Suppressor macrophage treated with lipopolysaccharide for 4 hours (primary cell): ENCODE results near the gene FUBP1.
"Not testable (repeated sequence)": the region's sequence is repeated elsewhere in the genome, so short reads cannot be mapped to it uniquely, and the experiment has no call there.

Experiments used
- DNase-seq: peaks from one replicate; pipeline ENCODE4 v3.0.0-alpha.2; 2020

The FUBP1 gene, protein sequence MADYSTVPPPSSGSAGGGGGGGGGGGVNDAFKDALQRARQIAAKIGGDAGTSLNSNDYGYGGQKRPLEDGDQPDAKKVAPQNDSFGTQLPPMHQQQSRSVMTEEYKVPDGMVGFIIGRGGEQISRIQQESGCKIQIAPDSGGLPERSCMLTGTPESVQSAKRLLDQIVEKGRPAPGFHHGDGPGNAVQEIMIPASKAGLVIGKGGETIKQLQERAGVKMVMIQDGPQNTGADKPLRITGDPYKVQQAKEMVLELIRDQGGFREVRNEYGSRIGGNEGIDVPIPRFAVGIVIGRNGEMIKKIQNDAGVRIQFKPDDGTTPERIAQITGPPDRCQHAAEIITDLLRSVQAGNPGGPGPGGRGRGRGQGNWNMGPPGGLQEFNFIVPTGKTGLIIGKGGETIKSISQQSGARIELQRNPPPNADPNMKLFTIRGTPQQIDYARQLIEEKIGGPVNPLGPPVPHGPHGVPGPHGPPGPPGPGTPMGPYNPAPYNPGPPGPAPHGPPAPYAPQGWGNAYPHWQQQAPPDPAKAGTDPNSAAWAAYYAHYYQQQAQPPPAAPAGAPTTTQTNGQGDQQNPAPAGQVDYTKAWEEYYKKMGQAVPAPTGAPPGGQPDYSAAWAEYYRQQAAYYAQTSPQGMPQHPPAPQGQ

DNA sequence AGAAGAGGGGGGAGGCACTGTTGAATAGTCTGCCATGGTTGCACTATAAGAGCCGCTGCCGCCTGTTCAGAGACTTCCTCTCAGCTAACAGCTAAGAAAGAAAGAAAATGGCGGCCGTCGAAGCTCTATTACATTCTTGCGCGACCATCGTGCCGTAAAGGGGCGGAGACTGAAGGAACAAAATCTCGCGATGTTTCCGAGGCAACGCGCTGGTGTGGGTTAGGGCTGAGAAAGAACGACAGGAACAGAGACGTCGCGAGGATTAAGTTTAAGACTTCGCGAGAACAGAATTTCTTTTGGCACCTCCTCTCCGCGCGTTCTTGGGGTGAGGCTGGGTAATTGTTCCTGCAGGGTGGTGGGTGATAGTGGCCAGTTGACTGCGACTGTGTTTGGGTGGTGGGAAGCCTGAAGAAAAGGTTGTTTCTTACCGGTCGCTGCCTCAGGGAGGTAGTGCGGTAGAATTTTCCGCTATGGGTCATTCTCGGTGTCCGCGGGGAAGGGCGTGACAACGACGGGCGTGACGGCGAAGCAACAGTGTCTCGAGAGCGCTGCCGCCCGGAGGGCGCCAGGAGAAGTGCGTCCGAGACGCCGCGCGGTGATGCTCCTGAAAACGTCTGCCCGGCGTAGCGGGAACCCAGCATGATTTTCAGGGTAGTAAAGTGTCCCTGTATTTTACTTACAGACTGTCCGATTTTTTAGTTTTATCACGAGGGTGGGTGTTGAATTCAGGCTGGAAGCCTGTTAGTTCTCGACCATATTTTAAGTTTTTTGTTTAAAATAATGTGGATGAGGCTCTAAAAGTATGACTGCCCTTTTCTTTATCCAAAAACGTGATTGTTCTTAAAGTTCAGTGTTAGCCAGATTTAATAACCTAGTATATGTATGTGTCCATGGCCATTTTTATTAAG, at the start of gene FUBP1:
TSS of gene FUBP1 (minus strand) at position 104 of the 908 bp plus-strand sequence. CDS start at position 36, 68 bp downstream.
- DNase-seq: peak; percentile 100

DNA sequence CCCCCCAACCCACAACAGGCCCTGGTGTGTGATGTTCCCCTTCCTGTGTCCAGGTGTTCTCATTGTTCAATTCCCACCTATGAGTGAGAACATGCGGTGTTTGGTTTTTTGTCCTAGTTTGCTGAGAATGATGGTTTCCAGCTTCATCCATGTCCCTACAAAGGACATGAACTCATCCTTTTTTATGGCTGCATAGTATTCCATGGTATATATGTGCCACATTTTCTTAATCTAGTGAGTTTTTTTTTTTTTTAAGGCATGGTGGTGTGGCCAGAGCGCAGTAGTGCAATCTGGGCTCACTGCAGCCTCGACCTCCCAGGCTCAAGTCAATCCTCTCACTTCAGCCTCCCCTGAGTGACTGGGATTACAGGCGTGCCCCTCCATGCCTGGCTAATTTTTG, 42.3 kb upstream of the FUBP1 start:
- not testable (repeated sequence) for DNase-seq

DNA sequence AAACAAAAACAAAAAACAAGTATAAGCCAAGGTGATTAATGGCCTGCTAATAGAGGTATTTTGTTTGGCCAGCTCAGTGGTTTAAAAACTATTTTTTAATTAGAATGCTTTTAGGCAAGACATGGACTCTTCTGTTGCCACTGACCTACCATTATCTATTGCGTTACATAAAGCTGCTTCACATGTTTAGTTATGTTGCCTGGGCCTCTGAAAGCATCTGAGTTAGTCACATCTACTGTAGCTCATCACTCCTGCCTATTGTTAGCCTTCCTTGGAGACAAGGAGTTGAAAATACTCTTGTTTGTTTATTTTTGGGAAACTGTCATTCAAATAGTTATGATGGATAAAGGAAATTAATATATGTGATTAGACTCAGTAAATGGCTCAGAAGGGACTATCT, 40.2 kb upstream of the FUBP1 start:
- DNase-seq: no peak

DNA sequence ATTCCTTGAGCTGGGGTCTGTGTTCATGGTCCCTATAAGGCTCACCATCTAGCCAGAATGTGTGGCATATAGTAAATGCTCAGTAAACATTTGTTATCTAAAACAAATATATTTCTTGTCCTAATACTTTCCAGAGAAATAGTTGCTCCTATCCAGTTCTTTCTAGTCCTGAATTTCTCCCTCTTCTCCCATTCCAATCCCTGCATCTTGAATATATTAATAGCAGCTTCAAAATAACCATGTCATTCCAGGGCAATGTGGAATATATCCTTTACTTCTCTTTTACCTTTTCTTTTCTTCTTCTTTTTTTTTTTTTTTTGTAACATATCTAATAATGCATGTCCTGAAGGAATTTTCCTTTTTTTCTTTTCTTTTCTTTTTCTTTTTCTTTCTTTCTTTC, 36.3 kb upstream of the FUBP1 start:
- no peak for DNase-seq

DNA sequence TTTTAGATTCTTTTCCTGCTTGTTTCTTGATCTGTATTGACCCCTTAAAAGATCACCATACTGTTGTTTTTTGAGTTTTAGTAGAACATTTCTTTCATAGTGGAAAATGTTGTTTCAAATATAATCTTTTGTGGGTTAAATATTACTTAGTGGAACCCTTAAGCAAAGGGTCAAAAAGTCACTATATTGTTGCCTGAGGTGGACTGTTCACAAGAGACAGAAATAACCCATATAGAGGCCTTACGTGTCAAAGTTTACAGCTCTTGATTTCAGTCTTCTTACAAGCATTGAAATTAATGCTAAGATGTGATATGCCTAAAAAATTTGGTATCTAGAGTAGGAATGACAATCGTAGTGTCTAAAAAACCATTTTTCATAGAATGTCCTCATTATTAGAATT, 32.2 kb upstream of the FUBP1 start:
- DNase-seq: no peak

DNA sequence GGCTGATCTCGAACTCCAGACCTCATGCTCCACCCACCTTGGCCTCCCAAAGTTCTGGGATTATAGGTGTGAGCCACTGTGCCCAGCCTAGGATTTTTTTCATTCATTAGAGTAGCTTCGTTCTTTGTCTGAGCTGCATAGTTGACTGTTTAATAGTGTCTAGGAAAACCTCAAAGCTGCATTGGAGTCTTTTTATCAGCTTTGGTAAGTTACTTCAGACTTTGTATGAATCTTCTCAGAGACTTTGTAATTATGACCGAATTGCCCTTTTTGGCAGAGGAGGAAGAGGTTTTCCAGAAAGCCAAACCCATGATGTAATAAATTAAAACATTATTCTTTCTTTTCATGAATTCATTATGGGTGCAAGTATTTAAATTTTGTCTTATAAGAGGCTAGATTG, 31.0 kb upstream of the FUBP1 start:
- no peak for DNase-seq

DNA sequence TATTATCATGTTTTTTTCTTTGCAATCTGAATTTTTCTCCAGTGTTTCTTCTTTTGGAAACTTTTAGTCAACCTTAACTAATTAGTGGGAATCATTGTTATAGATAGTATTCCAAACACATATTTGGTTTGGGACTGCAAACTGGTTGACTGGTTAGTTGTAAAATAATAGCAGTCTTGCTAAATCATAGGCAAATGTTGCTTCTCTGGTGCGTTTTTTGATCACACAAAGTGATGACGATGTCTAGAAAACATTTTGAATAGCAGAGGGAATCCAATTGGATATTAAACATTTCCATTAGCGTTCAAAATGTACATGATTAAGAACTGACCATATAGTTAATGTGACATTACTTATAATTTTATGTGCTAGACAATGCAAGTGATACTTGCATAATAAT, 30.4 kb upstream of the FUBP1 start:
- DNase-seq: no peak

DNA sequence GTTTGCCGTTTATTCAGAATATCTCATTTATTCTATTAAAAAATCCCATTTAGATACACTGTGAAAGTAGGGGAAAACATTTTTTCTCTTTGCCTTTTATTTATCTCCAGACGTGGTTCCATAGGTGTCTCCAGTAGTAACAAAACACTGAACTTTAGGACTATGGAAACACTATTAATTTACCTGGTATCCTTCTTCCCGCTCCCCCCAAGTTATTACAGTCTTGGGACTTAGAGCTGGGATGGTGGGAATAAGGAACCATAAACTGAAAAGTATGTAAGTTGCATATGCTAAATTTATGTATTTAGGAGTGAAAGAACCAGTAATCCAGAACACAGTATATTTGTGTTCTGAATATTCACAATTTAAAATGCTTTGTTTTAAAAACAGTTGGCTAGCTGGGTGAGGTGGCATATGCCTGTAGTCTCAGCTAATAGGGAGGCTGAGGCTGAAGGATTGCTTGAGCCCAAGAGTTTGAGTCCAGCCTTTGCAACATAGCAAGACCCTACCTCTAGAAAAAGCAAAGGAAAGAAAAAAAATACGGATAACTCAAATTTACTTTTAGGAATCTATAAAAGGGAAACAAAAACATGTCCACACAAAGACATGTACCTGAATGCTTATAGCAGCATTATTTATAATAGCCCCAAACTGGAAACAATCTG, 28.9 kb upstream of the FUBP1 start:
- no peak for DNase-seq

DNA sequence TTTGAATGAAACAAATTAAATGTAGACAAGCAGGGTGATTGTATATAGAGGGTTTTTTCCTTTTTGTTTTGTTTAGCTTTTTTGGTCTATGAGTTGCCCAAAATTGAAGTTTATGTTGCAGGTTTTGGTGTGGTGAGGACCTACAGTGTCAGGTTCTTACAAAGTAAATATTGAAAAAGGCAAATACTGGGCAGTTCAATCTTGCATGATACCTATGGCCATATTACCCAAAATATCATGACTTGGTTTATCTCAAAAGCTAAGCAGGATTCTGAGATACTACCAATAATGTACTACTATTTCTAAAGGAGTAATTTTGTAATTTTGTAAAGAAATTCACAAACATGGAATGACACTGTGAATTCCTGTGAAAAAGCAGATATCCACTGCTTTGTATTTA, 27.6 kb upstream of the FUBP1 start:
- no peak for DNase-seq

DNA sequence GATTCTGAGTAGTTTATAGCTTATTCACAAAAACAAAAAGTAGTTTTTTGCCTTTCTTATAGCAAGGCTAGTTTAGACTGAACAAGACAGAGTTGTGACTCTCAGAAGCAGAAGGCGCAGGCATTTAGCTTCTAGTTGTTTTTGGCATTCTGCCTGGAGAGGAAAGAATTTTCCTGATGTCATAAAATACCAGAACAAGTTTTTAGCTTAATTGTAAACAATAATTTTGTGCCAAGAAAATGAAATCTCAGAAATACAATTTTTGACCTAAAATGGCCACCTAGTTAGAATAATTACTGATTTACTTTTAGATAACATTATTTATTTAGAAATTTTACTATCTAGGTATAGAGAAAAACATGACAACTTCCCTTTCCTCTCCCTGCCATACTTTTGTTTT, 26.9 kb upstream of the FUBP1 start:
- DNase-seq: peak; percentile 58

DNA sequence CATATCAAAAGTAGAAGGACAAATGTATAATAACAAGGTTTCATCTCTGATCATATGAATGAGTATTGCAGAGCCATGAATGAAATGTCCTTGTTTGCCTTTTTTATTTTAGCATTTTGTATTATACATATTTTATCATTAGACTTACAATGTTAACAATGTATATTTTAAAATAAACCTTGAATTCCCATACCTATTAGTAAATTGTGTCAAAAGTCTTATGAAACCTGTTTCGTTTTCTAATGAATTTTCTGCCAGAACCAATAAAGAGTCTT, 26.5 kb upstream of the FUBP1 start:
- DNase-seq: no peak

DNA sequence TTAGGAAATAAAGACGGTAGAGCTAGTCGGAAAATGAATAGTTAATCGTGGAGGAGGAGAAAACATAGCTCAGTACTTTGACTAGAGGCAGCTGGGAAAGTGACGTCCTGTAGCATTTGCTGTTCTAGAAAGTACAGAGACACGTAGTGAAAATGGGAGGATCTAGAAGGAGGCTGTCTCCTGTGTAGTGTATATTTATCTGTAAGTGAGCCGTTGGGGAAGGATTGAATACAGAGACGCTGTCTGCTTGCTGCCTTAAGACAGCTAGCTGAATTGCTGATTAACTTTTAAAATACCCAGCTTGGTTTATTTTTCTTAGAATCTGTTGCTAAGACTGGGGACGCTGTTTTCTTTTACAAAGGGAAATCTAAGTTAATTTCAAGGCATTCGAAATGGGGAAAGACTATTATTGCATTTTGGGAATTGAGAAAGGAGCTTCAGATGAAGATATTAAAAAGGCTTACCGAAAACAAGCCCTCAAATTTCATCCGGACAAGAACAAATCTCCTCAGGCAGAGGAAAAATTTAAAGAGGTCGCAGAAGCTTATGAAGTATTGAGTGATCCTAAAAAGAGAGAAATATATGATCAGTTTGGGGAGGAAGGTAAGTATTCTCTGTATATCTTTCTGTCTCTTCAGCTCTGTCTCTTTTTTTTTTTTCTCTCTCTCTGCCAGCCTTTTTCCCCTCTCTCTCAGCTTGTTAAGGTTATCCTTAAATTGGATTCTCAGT, 26.0 kb upstream of the FUBP1 start, which contains the start of gene DNAJB4:
TSS of gene DNAJB4 (plus strand) at position 221 of the 729 bp plus-strand sequence. CDS start at position 393, 172 bp downstream.
- peak; percentile 95 for DNase-seq

DNA sequence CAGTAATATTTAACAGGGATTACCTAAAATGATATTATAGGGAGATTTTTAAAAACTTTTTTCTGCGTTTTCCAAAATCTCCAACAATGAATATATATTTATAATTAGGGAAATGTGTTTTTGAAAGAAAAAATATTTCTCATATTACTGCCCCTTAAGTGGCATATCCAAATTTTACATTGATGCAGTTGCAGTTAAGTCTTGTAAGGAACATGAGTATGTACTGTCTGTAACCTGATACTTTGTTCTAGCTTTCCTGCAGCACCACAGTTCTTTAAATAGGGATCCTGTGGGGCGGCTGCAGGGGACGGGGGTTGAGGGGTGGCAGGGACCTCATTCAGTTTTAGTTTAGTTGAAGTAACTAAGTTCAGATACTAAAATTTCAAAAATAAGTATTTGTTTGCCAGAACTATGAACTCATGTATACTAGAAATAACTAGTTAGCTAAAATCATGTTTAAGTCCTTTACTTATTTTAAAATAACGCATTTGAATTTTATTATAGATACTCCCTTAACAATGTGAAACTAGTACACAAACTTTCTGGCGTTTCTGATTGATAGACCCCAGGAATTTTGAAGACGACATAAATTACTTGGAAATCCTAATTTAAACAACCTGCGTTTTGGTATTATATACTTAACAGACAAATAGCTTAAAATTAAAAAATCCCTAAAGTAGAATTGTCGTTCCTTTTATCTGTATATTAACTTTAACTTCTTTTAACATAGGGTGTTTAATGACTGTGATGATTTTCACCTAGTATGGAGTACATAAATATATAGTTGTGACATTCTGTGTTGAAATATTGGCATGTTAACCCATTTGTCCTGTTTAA, 25.2 kb upstream of the FUBP1 start:
- peak; percentile 75 for DNase-seq

DNA sequence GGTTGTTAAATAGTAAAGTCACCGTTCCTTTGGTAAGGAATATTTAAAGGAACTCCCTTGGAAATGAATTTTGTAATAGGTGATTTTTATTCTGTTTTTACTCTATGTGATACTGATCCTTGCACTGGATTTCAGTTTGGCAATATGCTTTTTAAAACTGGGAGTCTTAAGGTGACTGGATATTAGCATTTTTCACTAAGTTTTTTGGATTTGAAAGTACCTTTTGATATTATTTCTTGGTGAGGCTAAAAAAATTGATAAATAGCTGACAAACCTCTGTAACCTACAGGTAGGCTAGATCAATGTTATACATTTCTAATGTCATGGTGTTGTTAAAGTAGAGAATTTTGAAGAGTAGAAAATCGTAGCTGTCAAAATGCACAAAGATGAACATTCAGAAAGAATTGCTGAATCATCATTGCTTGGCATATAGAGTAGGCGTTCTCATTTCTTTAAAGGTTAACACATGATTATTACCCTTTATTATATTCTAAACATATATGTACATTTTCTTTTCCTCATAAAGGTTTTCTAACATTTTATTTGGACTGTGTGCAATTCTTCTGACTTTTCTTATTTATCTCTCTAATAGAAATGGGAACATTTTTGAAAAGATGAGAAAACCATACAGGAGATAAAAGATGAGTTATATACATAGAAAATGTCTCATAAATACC, 24.3 kb upstream of the FUBP1 start:
- peak; percentile 38 for DNase-seq

DNA sequence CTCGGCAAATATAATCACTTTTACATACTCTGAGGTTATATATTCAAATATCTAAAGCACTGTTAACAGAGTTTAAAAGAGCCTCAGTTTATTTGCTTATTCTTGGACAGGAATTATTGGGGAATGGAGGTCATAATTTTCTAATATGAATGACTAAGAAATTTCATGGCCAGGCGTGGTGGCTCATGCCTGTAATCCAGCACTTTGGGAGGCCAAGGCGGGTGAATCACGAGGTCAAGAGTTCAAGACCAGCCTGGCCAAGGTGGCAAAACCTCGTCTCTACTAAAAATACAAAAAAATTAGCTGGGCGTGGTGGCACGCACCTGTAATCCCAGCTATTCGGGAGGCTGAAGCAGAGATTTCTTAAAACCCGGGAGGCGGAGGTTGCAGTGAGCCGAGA, 21.7 kb upstream of the FUBP1 start:
- DNase-seq: not testable (repeated sequence)

DNA sequence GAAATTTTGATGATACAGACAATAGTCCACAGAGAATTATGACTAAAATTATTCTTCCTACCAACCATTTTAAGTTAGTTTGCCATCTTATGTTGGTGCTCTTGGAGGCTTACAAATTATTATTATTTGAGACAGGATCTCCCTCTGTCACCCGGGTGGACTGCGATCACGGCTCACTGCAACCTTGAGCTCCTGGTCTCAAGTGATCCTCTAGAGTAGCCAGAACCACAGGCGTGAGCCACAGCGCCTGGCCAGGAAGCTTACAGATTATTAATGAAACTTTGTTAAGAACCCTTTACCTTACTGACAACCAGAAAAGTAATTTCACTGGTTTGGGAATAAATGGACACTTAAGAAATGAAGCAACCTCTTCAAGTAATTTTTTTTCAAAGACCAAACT, 17.9 kb upstream of the FUBP1 start:
- DNase-seq: no peak

DNA sequence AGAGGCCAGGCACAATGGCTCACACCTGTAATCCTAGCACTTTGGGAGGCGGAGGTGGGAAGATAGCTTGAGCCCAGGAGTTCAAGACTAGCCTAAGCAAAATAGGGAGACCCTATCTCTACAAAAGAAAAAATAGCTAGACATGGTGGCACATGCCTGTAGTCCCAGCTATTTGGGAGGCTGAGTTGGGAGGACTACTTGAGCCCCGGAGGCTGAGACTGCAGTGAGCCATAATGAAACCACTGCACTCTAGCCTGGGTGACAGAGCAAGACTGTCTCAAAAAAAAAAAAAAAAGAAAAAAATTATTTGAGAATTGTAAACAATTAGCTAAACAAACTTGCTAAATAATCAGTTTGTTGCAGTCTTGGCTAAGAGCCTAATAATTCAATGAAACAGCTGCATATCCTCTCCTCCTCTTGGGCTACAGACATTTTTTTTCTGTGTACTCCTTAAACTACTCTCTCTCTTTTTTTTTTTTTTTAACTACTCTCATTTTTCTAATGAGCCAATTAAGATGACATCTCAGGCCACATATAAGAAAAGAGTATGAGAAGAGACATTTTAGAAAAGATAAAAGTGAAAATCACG, 15.3 kb upstream of the FUBP1 start:
- DNase-seq: no peak

DNA sequence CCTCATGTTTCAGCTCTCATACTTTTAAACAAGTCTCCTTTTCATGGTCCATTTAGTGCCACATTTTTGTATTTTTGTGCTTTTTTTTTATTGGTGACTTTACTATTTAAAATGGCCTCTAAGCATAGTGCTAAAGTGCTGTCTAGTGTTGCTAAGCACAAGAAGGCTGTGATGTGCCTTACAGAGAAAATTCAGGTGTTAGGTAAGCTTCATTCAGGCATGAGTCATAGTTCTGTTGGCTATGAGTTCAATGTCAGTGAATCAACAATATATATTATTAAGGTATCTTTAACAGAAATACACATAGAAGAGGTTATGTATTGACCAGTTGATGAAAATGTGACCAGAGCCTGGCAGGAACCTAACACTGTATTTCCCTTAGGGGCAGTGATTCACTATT, 12.8 kb upstream of the FUBP1 start:
- DNase-seq: no peak

DNA sequence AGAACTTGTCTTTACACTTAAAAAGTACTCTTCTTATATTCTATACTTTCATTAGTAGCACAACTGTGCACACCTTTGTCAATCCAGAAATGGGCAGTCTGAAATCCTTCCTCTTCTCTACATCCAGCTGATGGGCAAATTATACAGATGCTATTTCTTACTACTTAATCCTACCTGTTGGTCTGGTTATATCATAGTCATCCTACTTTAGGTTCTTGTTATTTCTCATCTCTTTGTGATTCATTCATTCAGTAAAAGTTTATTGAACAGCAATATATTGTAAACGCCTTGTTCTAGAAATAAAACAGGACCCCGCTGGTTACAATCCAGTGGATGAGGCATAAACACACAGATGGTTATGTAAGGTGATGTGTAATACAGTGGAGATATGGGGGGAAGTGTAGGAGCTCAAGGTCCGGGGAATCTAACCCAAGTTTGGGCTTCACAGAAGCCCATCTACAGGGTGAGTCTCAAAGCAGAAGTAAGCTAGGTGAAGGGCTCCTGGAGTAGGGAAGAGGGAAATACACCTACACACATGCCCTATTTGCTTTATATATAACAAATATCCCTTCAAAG, 11.8 kb upstream of the FUBP1 start:
- DNase-seq: no peak

DNA sequence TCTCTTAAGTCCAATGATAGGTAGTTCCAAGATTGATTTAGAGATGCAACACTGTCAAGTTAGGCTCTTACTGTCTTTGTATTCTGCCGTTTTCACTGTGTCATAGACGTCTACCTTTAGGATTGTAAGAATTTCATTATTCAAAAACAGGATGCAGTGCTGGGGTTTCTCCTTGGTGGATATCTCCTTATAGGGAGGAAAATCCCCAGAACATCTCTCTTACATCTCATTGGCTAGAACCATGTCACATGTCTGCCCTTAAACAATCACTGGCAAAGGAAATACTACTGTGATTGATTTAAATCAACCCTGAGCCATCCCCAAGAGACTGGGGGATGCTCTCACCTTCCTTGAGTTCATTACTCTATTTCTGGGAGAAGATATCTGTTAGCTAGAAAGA, 10.9 kb upstream of the FUBP1 start:
- no peak for DNase-seq
